Osteoblast (primary cell): ENCODE results near the gene TCF4. TPM values are rescaled to one million over a fixed set of nuclear protein-coding genes. Genes with fewer than 3 reads are reported as not detected.

Source experiments
- DNase-seq: peaks from one replicate; pipeline ENCODE4 v3.0.0; 2011; ENCODE audit warnings: low spot score, mixed read lengths; ENCODE audit not compliant: insufficient read length; ENCODE audit errors: missing footprints
- H2AFZ ChIP-seq: 2 replicates; pipeline ENCODE4 v1.6.0; 2011; ENCODE audit warnings: mild to moderate bottlenecking, low read length
- H3K27ac ChIP-seq: 2 replicates; pipeline ENCODE4 v1.5.1; 2011; ENCODE audit warnings: mild to moderate bottlenecking, low read depth, low read length, moderate library complexity
- H3K27me3 ChIP-seq: 2 replicates; pipeline ENCODE4 v1.6.0; 2012; ENCODE audit warnings: mild to moderate bottlenecking, control low read depth, inconsistent platforms, low read length, moderate library complexity; ENCODE audit not compliant: insufficient read depth
- H3K36me3 ChIP-seq: 2 replicates; pipeline ENCODE4 v1.5.1; 2011; ENCODE audit warnings: mild to moderate bottlenecking, low read length, control low read depth, moderate library complexity; ENCODE audit not compliant: insufficient read depth
- H3K4me1 ChIP-seq: 2 replicates; pipeline ENCODE4 v1.5.1; 2011; ENCODE audit warnings: mild to moderate bottlenecking, low read length, control low read depth, moderate library complexity; ENCODE audit not compliant: insufficient read depth
- H3K4me2 ChIP-seq: 2 replicates; pipeline ENCODE4 v1.6.0; 2011; ENCODE audit warnings: mild to moderate bottlenecking, low read length; ENCODE audit not compliant: insufficient read depth
- H3K4me3 ChIP-seq: fragments of 200-600 bp; sonication (generic); 3 replicates; pipeline ENCODE4 v1.5.1; 2012; ENCODE audit warnings: mild to moderate bottlenecking, low read length, inconsistent platforms; ENCODE audit not compliant: insufficient read depth
- H3K79me2 ChIP-seq: 2 replicates; pipeline ENCODE4 v1.6.0; 2012; ENCODE audit warnings: mild to moderate bottlenecking, low read length, control low read depth, inconsistent platforms; ENCODE audit not compliant: insufficient read depth
- H3K9me3 ChIP-seq: 2 replicates; pipeline ENCODE4 v1.5.1; 2011; ENCODE audit warnings: low read depth, low read length, control low read depth
- H4K20me1 ChIP-seq: 2 replicates; pipeline ENCODE4 v1.6.0; 2012; ENCODE audit warnings: mild to moderate bottlenecking, low read length, control low read depth; ENCODE audit not compliant: insufficient read depth
- total RNA-seq: library from RNA; depleted of rRNA; stranded (reverse); fragments of >200 nt; gene quantifications from 2 replicates; pipeline ENCODE4 v1.2.3, GENCODE V29; 2012
- TF ChIP-seq, protein P1 (sequence below): IDR thresholded peaks from 2 replicates; pipeline ENCODE4 v1.5.1; 2011; ENCODE audit warnings: mild to moderate bottlenecking, low read depth, low read length, moderate library complexity; ENCODE audit errors: extremely low read depth

The TCF4 gene
- total RNA-seq, 1 donor: 87.2 TPM

DNA sequence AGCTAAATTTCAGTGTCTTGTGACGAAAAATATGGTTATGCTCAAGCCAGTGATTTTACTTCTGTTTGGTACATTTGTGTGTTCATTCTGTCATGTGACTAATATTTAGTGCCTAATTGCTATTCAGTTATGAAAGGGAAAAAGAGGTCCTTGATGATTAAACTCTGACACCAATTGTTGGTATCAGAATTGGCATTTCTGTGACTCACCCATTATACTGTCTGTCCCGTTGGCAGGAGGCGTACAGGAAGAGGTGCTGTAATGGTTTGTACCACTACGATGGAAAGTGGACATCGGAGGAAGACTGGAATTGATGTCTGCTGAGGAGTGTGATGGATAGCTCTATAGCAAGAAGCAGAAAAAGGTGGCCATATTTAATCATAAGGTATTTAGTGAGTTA, 318.4 kb downstream of the TCF4 start:
- H3K79me2 ChIP-seq: no peaks in the 10 kb centered on the region
- no peak overlapping the region for H2AFZ ChIP-seq
- peaks cover 45% of the 10 kb centered on the region for H3K36me3 ChIP-seq
- no peak overlapping the region for H3K4me2 ChIP-seq
- H3K9me3 ChIP-seq: no peaks in the 10 kb centered on the region
- H3K4me1 ChIP-seq: peaks cover 24% of the 10 kb centered on the region
- no peak for DNase-seq
- no peak overlapping the region for H3K27ac ChIP-seq
- H3K27me3 ChIP-seq: no peaks in the 10 kb centered on the region
- no peak overlapping the region for H3K4me3 ChIP-seq
- TF ChIP-seq, protein P1, sequence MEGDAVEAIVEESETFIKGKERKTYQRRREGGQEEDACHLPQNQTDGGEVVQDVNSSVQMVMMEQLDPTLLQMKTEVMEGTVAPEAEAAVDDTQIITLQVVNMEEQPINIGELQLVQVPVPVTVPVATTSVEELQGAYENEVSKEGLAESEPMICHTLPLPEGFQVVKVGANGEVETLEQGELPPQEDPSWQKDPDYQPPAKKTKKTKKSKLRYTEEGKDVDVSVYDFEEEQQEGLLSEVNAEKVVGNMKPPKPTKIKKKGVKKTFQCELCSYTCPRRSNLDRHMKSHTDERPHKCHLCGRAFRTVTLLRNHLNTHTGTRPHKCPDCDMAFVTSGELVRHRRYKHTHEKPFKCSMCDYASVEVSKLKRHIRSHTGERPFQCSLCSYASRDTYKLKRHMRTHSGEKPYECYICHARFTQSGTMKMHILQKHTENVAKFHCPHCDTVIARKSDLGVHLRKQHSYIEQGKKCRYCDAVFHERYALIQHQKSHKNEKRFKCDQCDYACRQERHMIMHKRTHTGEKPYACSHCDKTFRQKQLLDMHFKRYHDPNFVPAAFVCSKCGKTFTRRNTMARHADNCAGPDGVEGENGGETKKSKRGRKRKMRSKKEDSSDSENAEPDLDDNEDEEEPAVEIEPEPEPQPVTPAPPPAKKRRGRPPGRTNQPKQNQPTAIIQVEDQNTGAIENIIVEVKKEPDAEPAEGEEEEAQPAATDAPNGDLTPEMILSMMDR: no peak
- no peaks in the 10 kb centered on the region for H4K20me1 ChIP-seq

DNA sequence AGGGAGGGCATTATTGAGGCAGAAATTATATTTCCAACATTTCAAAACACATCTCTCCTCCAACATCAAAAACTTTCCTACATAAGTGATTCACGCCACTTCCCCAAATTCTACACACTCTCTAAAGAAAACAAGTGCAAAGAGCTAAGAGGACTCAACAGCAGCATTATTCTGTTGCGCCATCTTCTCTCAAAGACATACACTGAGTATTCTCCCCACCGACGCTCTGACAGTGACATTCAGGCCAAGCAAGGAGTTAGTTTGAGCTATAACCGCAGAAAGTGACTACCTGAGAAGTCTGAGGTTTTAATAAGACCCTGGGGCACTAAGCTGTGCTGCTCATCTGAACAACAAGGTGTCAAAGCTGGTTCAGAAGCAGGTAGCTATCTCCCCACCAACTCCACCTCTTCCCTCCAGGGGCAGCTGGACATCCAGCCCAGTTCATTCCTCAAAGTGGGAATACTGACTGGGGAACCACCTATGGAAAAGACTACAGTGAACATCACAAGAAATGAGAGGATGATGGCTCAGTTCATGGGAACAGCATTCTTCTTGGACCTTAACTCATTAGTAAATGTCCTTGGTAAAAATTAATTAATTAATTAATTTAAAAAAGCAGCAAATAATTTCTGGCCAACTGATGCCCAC, 319.2 kb downstream of the TCF4 start:
- no peaks in the 10 kb centered on the region for H3K79me2 ChIP-seq

DNA sequence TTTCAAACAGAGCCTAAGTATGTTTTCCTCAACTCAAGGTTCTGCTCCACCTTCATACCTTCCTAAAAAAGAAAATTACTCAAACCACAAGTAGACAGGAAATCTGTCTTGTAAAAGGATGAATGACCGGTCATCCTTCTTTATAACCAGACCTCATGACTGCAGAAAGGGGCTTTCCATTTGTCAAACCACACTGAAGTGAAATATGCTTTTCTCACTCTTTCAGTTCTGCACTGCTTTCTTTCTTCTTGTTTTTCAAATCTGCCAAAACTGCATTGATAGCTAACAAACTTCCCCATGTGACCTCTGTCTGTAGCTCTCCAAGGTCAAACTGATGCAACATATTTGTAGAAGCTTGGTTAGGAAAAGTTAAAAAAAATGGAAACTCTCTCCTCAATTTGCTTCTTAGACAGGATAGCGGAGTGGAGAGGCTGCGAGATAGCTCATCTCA, 319.8 kb downstream of the TCF4 start:
- no peak overlapping the region for H3K4me2 ChIP-seq
- TF ChIP-seq, protein P1: no peak
- H3K79me2 ChIP-seq: no peaks in the 10 kb centered on the region
- peaks cover 37% of the 10 kb centered on the region for H3K36me3 ChIP-seq
- H4K20me1 ChIP-seq: no peaks in the 10 kb centered on the region
- peaks cover 24% of the 10 kb centered on the region for H3K4me1 ChIP-seq
- H2AFZ ChIP-seq: no peak overlapping the region
- no peak overlapping the region for H3K27ac ChIP-seq
- no peaks in the 10 kb centered on the region for H3K27me3 ChIP-seq
- no peak overlapping the region for H3K4me3 ChIP-seq
- no peaks in the 10 kb centered on the region for H3K9me3 ChIP-seq
- DNase-seq: no peak

More for the DNA sequence above, 319.2 kb downstream of the TCF4 start:
- Histone ChIP-seq H3K27me3 (no peaks in the 10 kb centered on the region), H3K4me3 (no peak overlapping the region), H3K36me3 (peaks cover 37% of the 10 kb centered on the region), H3K27ac (no peak overlapping the region), H4K20me1 (no peaks in the 10 kb centered on the region), H3K4me1 (peaks cover 28% of the 10 kb centered on the region), H3K4me2 (no peak overlapping the region), H3K9me3 (no peaks in the 10 kb centered on the region), H2AFZ (no peak overlapping the region)
- TF ChIP-seq, protein P1: no peak
- no peak for DNase-seq

DNA sequence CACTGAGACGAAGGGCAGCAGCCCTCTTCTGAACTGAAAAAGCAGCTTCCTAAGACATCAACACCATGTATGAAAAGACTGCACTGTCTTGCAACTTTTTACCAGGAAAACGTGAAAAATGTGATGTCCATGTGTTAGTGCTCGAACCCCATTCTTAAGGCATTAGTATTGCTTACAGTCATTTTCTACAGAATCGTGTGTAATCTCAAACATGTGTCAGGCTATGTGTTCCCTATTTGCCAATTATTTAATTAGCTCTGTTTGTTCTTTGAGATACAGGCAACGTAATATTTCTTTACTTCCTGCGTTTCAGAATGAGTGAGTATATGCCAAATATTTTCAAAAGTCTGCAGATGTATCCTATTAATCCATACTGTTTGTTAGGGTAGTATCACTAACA, 321.0 kb downstream of the TCF4 start:
- no peak overlapping the region for H3K4me2 ChIP-seq
- H3K36me3 ChIP-seq: peaks cover 37% of the 10 kb centered on the region
- H3K27me3 ChIP-seq: no peaks in the 10 kb centered on the region
- H3K79me2 ChIP-seq: no peaks in the 10 kb centered on the region
- H3K4me3 ChIP-seq: no peak overlapping the region
- H3K4me1 ChIP-seq: peaks cover 13% of the 10 kb centered on the region
- DNase-seq: no peak
- no peak overlapping the region for H2AFZ ChIP-seq
- H3K9me3 ChIP-seq: no peaks in the 10 kb centered on the region
- TF ChIP-seq, protein P1: no peak
- H3K27ac ChIP-seq: no peak overlapping the region
- H4K20me1 ChIP-seq: no peaks in the 10 kb centered on the region
